ENCODE data around the gene SLC22A23. TPM values are rescaled to one million over a fixed set of nuclear protein-coding genes. Genes with fewer than 3 reads are reported as not detected.

SLC22A23 gene
- total and polyA plus RNA-seq, 4 donors = 26.9 to 56.8 (median 41.7) TPM

- no peaks in the 10 kb centered on the region for H3K27me3 ChIP-seq (ENCODE audit: control insufficient read depth, insufficient read depth, low read length)
- H3K36me3 ChIP-seq (ENCODE audit: control insufficient read depth, insufficient read depth, low read length) = peaks cover 9% of the 10 kb centered on the region
- WGBS (ENCODE audit: insufficient coverage) = 70% methylated on average over 6 of the region's 10 CpGs
- no peaks in the 10 kb centered on the region for H3K9me3 ChIP-seq (ENCODE audit: control insufficient read depth, insufficient read depth, low read length)
- peak in 1 of 6 donors; percentile 84 for DNase-seq (ENCODE audit: low read depth in 4 of 6, low spot score in 6 of 6)
- no peak overlapping the region for H3K4me3 ChIP-seq (ENCODE audit: low read depth, low read length)
- H3K4me1 ChIP-seq (ENCODE audit: control insufficient read depth, insufficient read depth, low read length) = peaks cover 41% of the 10 kb centered on the region
- no peak overlapping the region for H3K27ac ChIP-seq (ENCODE audit: low read depth, low read length)
Measured at GRCh38 chr6:3359101-3359752, 97.6 kb downstream of the SLC22A23 start.

DNA sequence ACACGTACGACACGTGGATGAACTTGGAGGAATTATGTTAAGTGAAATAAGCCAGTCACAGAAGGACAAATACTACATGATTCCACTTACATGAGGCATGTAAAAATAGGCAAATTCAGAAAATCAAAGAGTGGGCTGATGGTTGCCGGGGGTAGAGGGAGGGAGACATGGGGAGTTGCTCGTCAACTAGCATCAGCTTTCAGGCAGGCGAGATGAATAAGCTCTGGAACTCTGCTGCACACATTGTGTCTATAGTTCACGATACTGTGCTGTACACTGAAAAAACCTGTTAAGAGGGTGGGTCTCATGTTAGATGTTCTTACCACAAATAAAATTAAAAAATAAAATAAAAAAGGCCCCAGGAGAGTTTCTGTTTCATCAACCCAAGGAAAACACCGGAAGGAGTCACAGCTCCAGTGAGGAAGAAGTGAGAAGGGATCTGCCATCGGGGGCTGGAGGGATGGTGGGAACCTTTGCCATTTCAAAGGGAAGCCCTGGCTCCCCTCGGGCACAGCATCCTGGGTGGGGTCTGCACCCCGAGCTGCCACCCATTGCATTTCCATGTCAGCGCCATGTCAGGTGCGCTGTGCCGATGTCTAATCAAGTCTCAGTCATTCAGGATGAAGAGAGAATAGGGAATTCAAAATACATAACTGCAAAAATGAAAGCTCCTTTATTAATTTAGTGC lies 98.3 kb downstream of the SLC22A23 start:
- Histone ChIP-seq H3K4me1 (ENCODE audit: control insufficient read depth, insufficient read depth, low read length) (peaks cover 37% of the 10 kb centered on the region), H3K27ac (ENCODE audit: low read depth, low read length) (no peak overlapping the region), H3K27me3 (ENCODE audit: control insufficient read depth, insufficient read depth, low read length) (no peaks in the 10 kb centered on the region), H3K36me3 (ENCODE audit: control insufficient read depth, insufficient read depth, low read length) (peaks cover 9% of the 10 kb centered on the region), H3K9me3 (ENCODE audit: control insufficient read depth, insufficient read depth, low read length) (no peaks in the 10 kb centered on the region), H3K4me3 (ENCODE audit: low read depth, low read length) (no peak overlapping the region)
- no peak for DNase-seq (ENCODE audit: low read depth in 4 of 6, low spot score in 6 of 6)
- WGBS (ENCODE audit: insufficient coverage) = 71% methylated on average over 4 of the region's 14 CpGs

- Histone ChIP-seq H3K36me3 (ENCODE audit: control insufficient read depth, insufficient read depth, low read length) (peaks cover 4% of the 10 kb centered on the region), H3K4me3 (ENCODE audit: low read depth, low read length) (no peak overlapping the region), H3K27ac (ENCODE audit: low read depth, low read length) (no peak overlapping the region), H3K27me3 (ENCODE audit: control insufficient read depth, insufficient read depth, low read length) (no peaks in the 10 kb centered on the region), H3K4me1 (ENCODE audit: control insufficient read depth, insufficient read depth, low read length) (peaks cover 29% of the 10 kb centered on the region), H3K9me3 (ENCODE audit: control insufficient read depth, insufficient read depth, low read length) (no peaks in the 10 kb centered on the region)
- 51% methylated on average over 5 of the region's 6 CpGs for WGBS (ENCODE audit: insufficient coverage)
- DNase-seq (ENCODE audit: low read depth in 4 of 6, low spot score in 6 of 6) = peak in 2 of 6 donors; percentile 57 to 58
Measured at GRCh38 chr6:3357678-3358077, 99.2 kb downstream of the SLC22A23 start.

DNA sequence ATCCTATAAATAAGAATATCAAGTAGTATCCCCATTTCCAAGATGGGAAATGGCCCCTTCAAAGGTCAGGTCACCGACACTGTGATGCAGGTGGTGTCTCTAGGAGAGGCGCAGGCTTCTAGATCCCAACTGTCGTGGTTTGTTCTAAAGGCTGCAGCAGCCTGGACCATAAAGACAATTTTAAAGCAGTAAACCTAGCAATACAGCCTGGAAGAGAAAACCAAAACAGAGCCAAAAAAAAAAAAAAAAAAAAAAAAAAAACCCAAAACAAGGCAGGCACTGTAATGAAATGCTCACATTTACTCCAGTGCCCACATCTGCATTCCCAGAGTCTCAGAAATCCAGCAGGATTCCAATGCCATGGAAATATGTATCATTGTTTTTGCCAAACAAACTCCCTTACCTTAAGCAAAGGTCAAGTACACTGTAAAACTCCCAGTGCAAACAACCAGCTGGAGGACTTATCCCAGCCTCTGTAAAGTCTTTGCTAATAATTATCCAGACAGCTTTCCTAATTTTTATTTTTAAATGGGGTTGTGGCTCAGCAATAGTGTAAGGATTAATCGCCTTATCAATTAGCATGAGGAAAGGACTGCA lies 99.9 kb downstream of the SLC22A23 start:
- H3K4me1 ChIP-seq (ENCODE audit: control insufficient read depth, insufficient read depth, low read length) = peaks cover 34% of the 10 kb centered on the region
- WGBS (ENCODE audit: insufficient coverage) = no CpG with 5 or more reads among the region's 4 CpGs

DNA sequence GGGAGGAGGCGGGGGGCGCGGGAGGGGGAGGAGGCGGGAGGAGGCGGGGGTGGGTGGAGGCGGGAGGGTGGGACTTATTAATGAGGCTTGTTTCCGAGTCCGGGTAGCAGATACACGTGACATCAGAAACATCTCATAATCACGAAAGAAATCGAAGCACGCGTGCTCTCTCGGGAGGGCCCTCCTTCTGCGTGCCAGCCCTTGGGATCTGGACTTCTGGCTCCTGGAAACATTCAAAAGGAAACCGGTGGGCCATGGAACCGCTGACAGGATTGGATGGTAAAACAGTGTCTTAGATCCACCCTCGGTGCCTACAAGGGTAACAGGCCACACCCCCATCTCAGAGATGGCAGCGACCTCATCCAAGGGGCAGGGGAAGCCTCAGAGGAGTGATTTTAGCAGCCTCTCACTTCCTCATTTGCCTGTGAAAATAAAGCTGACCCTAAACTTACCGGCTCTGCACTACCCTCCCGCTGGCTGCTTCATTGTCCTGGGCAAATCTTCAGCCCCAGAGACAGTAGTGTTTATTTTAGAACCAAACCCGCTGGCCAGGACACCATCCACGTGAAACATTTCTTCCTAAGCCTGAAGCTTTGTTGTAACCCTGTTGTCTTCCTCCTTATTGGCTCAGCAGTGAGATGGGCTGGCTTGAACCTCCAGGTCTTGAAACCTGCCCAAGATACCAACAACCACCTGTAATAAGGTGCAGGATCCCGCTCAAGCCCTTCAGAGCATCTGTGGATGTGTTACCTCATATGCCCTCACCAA lies 100.6 kb downstream of the SLC22A23 start:
- peak in 3 of 6 donors; percentile 58 to 85 (median 84) for DNase-seq (ENCODE audit: low read depth in 4 of 6, low spot score in 6 of 6)
- Histone ChIP-seq H3K9me3 (ENCODE audit: control insufficient read depth, insufficient read depth, low read length) (no peaks in the 10 kb centered on the region), H3K4me1 (ENCODE audit: control insufficient read depth, insufficient read depth, low read length) (peaks cover 41% of the 10 kb centered on the region), H3K36me3 (ENCODE audit: control insufficient read depth, insufficient read depth, low read length) (peaks cover 4% of the 10 kb centered on the region), H3K27me3 (ENCODE audit: control insufficient read depth, insufficient read depth, low read length) (no peaks in the 10 kb centered on the region), H3K4me3 (ENCODE audit: low read depth, low read length) (peak overlapping the region; percentile 38), H3K27ac (ENCODE audit: low read depth, low read length) (peak overlapping the region; percentile 88)
- 6% methylated on average over 14 of the region's 24 CpGs for WGBS (ENCODE audit: insufficient coverage)

More for the DNA sequence above, 99.9 kb downstream of the SLC22A23 start:
- peaks cover 4% of the 10 kb centered on the region for H3K36me3 ChIP-seq (ENCODE audit: control insufficient read depth, insufficient read depth, low read length)
- no peak for DNase-seq (ENCODE audit: low read depth in 4 of 6, low spot score in 6 of 6)
- H3K27me3 ChIP-seq (ENCODE audit: control insufficient read depth, insufficient read depth, low read length) = no peaks in the 10 kb centered on the region
- no peaks in the 10 kb centered on the region for H3K9me3 ChIP-seq (ENCODE audit: control insufficient read depth, insufficient read depth, low read length)
- H3K4me3 ChIP-seq (ENCODE audit: low read depth, low read length) = no peak overlapping the region
- peak overlapping the region; percentile 78 for H3K27ac ChIP-seq (ENCODE audit: low read depth, low read length)

DNA sequence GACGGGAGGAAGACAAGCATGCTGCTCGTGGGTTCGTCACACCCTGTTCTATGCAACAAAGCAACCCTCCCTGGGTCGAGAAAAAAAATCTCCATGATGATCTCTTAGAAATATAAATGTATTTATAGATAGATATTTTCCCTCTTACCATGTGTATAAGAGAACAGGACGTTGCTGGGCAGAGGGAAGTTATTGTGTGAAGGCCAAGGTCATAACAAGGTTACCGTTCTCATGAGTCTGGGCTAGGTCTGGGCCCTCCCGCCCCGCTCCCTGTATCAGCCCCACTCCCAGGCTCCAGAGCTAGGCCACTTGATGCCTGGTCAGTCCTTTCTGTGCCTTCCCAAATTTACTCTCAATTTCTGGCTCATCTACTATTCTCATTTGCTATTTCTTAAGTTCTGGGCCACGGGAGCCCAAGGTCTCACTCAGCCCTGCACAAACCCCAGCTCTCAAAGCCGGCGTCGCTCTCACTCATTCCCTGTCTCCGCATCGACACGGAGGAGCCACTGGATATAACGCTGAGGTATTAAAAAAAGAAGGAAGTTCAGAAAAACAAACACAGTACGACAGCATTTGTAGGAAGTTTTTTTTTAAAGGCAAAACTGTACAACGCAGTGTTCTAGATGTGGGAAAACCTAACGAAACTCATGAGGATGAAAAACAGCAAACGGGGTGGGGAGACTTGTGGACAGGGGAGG lies 101.3 kb downstream of the SLC22A23 start:
- Histone ChIP-seq H3K27me3 (ENCODE audit: control insufficient read depth, insufficient read depth, low read length) (no peaks in the 10 kb centered on the region), H3K36me3 (ENCODE audit: control insufficient read depth, insufficient read depth, low read length) (peaks cover under 1% of the 10 kb centered on the region), H3K4me3 (ENCODE audit: low read depth, low read length) (peak overlapping the region; percentile 21), H3K27ac (ENCODE audit: low read depth, low read length) (peak overlapping the region; percentile 88), H3K9me3 (ENCODE audit: control insufficient read depth, insufficient read depth, low read length) (no peaks in the 10 kb centered on the region), H3K4me1 (ENCODE audit: control insufficient read depth, insufficient read depth, low read length) (peaks cover 44% of the 10 kb centered on the region)
- DNase-seq (ENCODE audit: low read depth in 4 of 6, low spot score in 6 of 6) = peak in 2 of 6 donors; percentile 67 to 77
- WGBS (ENCODE audit: insufficient coverage) = 15% methylated on average over 9 of the region's 20 CpGs

GRCh38 chr6:3355011-3355357 lies 101.9 kb downstream of the SLC22A23 start:
- no peak for DNase-seq (ENCODE audit: low read depth in 4 of 6, low spot score in 6 of 6)
- Histone ChIP-seq H3K27me3 (ENCODE audit: control insufficient read depth, insufficient read depth, low read length) (no peaks in the 10 kb centered on the region), H3K4me3 (ENCODE audit: low read depth, low read length) (no peak overlapping the region), H3K27ac (ENCODE audit: low read depth, low read length) (peak overlapping the region; percentile 88), H3K4me1 (ENCODE audit: control insufficient read depth, insufficient read depth, low read length) (peaks cover 49% of the 10 kb centered on the region), H3K9me3 (ENCODE audit: control insufficient read depth, insufficient read depth, low read length) (no peaks in the 10 kb centered on the region), H3K36me3 (ENCODE audit: control insufficient read depth, insufficient read depth, low read length) (no peaks in the 10 kb centered on the region)
- WGBS (ENCODE audit: insufficient coverage) = 61% methylated on average over 2 of the region's 4 CpGs

DNA sequence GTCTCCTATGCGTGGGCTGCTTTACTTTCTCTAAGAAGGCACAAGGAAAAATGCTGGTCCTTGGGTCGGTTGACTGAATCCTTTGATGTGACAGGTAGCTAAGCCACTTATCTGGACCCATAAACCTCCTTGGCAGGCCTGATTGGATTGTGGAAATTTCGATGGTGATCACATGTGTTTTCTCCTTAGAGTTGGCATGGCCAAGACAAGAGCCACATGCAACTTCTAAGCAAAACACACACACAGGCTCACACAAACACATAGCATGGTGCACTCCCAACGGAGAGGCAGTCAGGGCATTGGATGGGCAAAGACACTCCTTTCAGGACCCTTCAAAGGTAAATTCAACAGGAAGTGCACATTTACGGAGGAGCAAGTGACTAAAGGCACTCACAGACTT lies 102.9 kb downstream of the SLC22A23 start:
- Histone ChIP-seq H3K4me1 (ENCODE audit: control insufficient read depth, insufficient read depth, low read length) (peaks cover 53% of the 10 kb centered on the region), H3K27ac (ENCODE audit: low read depth, low read length) (no peak overlapping the region), H3K27me3 (ENCODE audit: control insufficient read depth, insufficient read depth, low read length) (no peaks in the 10 kb centered on the region), H3K36me3 (ENCODE audit: control insufficient read depth, insufficient read depth, low read length) (no peaks in the 10 kb centered on the region), H3K4me3 (ENCODE audit: low read depth, low read length) (no peak overlapping the region), H3K9me3 (ENCODE audit: control insufficient read depth, insufficient read depth, low read length) (no peaks in the 10 kb centered on the region)
- 94% methylated on average over 2 of the region's 5 CpGs for WGBS (ENCODE audit: insufficient coverage)
- DNase-seq (ENCODE audit: low read depth in 4 of 6, low spot score in 6 of 6) = no peak

All from spinal cord (tissue), 10 donors.